Mucosa of descending colon (tissue), 3 donors: ENCODE results near the gene ANKS1B. TPM values are rescaled to one million over a fixed set of nuclear protein-coding genes. Genes with fewer than 3 reads are reported as not detected.

Source experiments
- ATAC-seq: fragments of 200-7000 bp; cut with Tn5 transposase; one replicate; pipeline ENCODE4 v1.9.1; 2020; ENCODE audit warnings: mild to moderate bottlenecking, moderate library complexity
- DNase-seq, 3 donors: peaks; one replicate each; pipeline ENCODE4 v3.0.0-alpha.2; 2020
- H3K36me3 ChIP-seq: fragments of 200-600 bp; one replicate; pipeline ENCODE4 v1.8.0; 2021; ENCODE audit warnings: low read depth, mild to moderate bottlenecking
- H3K4me1 ChIP-seq: fragments of 200-600 bp; one replicate; pipeline ENCODE4 v1.8.0; 2021; ENCODE audit warnings: low read depth, mild to moderate bottlenecking
- H3K4me3 ChIP-seq: fragments of 200-600 bp; one replicate; pipeline ENCODE4 v1.8.0; 2021; ENCODE audit warnings: mild to moderate bottlenecking
- H3K9me3 ChIP-seq: fragments of 200-600 bp; one replicate; pipeline ENCODE4 v1.8.0; 2021; ENCODE audit warnings: mild to moderate bottlenecking
- CTCF ChIP-seq: fragments of 200-600 bp; IDR thresholded peaks from one replicate; pipeline ENCODE4 v1.8.0; 2022; ENCODE audit warnings: antibody characterized with exemption, mild to moderate bottlenecking
- intact Hi-C, 2 donors: fragments of 100-400 bp; cut with DNase I in 1 of 2; cut with micrococcal nuclease in 1 of 2; formaldehyde crosslinking; loops; one replicate each; pipeline versions ENCODE4 v1.11.0 to v1.11.1; 2022; cut with DNase I, micrococcal nuclease
- total RNA-seq, 3 donors: library from RNA; stranded (reverse); fragmentation: NEBNext Ultra II Directional in 2 of 3; extraction: Animal tissue kit (Norgen Biotek cat#: 25700) in 2 of 3; gene quantifications; one replicate each; pipeline versions ENCODE4 v1.2.1 to v1.2.4, GENCODE V29; 2021 to 2023
- donor health status: DM: no; HTN: no; CAD: no; lungs with moderate emphysema.
- donor health status: DM: no; HTN: no; CAD: no.
- donor health status: DM: no; HTN: yes; CAD: no.

ANKS1B gene
- total RNA-seq, 3 donors from 2014 or later: 1.1 to 22.2 (median 2.3) TPM

DNA sequence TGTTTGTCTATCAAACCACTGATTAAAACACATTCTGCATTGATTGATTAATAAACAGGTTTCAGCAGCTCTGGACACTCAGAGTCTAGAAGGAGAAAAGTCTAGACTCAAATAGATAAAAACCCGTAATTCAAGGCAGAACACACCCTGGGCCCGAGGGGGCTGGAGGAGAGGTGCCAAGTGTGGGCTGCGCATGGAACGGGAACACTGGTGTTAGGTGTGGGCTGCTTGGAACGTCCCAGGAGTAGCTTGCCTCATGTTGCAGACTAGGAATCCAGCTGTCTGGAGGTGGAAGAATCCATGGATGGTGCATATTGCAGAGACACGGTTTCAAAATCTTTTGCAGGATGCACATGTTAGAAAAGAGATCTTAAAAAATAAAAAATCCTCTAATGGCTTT, 1116.7 kb downstream of the ANKS1B start:
- no peak for ATAC-seq
- no peak for TF ChIP-seq CTCF
- H3K36me3 ChIP-seq: no peaks in the 10 kb centered on the region
- no peaks in the 10 kb centered on the region for H3K9me3 ChIP-seq
- no peak overlapping the region for H3K4me3 ChIP-seq
- DNase-seq: no peak
- no peaks in the 10 kb centered on the region for H3K4me1 ChIP-seq
- intact Hi-C loops: no loop called here

DNA sequence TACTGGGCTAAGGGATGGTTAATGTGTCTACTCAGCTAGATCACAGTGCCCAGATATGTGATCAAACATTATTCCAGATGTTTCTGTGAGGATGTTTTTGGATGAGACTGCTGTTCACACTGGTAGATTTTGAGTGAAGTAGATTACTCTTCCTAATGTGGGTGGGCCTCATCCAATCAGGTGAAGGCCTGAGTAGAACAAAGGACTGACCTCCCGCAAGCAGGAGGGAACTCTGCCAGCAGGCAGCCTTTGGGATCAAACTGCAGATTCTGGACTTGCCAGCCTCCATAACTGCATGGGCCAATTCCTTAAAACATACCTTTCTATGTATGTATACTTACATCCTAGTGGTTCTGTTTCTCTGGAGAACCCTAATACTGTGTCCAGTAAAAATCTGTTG, 1120.4 kb downstream of the ANKS1B start:
- ATAC-seq (no peak), DNase-seq (no peak)
- Histone ChIP-seq H3K36me3 (no peaks in the 10 kb centered on the region), H3K9me3 (no peaks in the 10 kb centered on the region), H3K4me1 (no peaks in the 10 kb centered on the region), H3K4me3 (no peak overlapping the region)
- no peak for TF ChIP-seq CTCF
- intact Hi-C loops: no loop called here

DNA sequence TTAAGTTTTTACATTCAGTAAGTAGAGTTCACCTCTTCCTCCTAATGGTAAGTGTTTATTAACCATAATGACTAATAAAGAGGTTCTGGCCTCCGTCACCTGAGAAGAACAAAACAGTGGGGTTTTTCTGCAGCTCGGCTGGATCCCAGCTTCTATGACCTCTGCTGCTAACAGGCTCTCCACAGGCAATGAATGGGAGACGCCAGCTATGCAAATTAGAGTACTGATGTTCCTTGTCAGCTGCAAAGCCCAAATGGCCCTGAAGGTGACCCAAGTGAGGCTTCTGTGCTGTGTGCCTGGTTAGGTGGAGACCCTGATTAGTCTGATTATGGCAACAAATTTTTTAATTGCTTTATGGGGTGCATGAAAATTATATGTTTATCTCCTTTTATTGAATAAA, 1121.6 kb downstream of the ANKS1B start:
- no peak for DNase-seq
- no peaks in the 10 kb centered on the region for H3K36me3 ChIP-seq

GRCh38 chr12:98861251-98861650, 1123.5 kb downstream of the ANKS1B start:
- DNase-seq (no peak), ATAC-seq (no peak)
- no peak for TF ChIP-seq CTCF
- intact Hi-C loops: no loop called here
- H3K4me1 ChIP-seq: no peaks in the 10 kb centered on the region
- no peaks in the 10 kb centered on the region for H3K36me3 ChIP-seq
- H3K4me3 ChIP-seq: no peak overlapping the region
- no peaks in the 10 kb centered on the region for H3K9me3 ChIP-seq

More for the DNA sequence above, 1121.6 kb downstream of the ANKS1B start:
- Histone ChIP-seq H3K4me3 (no peak overlapping the region), H3K9me3 (no peaks in the 10 kb centered on the region), H3K4me1 (no peaks in the 10 kb centered on the region)
- no peak for ATAC-seq
- TF ChIP-seq CTCF: no peak
- intact Hi-C loops: no loop called here

DNA sequence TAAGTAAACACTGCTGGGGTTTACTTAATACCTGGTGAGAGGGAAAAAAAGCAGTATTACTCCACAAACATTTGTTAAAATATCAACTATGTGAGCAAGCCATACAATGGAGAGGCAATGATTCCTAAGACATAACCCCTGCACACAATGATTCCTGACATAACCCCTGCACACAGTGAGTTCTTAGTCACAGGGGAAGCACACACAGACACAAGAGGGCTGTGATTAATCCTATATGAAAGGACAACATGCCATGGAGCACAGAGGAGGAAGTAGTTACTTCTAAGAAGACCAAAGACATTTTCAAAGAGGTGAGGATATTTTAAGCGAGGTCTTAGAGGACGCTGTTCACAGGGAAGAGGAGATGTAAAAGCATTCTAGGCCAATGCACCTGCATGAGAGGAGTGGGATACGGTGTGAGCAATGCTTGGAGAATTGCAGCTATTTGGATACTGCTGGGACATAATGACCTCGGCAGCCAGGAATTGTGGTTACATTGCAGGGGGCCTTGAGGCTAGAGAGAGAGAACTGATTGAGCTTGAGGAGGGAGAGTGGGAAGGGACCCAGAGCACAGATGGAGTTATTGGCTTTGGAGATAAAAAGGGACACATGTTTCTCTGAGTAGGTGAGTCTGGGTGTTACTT, 1127.7 kb downstream of the ANKS1B start:
- Histone ChIP-seq H3K9me3 (no peaks in the 10 kb centered on the region), H3K4me1 (no peaks in the 10 kb centered on the region), H3K4me3 (no peak overlapping the region), H3K36me3 (no peaks in the 10 kb centered on the region)
- TF ChIP-seq CTCF: no peak
- DNase-seq (no peak), ATAC-seq (no peak)
- intact Hi-C loops: no loop called here

GRCh38 chr12:98852181-98852580, 1132.6 kb downstream of the ANKS1B start:
- intact Hi-C loops: no loop called here
- Histone ChIP-seq H3K4me3 (no peak overlapping the region), H3K9me3 (no peaks in the 10 kb centered on the region), H3K4me1 (no peaks in the 10 kb centered on the region), H3K36me3 (no peaks in the 10 kb centered on the region)
- ATAC-seq (no peak), DNase-seq (no peak)
- no peak for TF ChIP-seq CTCF
